ENCODE data around the gene EEF1A2. TPM values are rescaled to one million over a fixed set of nuclear protein-coding genes. Genes with fewer than 3 reads are reported as not detected.
A peak's percentile ranks its signal among the peaks of the same experiment; 100 is the strongest.

The EEF1A2 gene
- total and polyA plus RNA-seq, 5 donors from 2014 or later: 0.10 to 2.1 (median 0.33) TPM; not detected in 1

DNA sequence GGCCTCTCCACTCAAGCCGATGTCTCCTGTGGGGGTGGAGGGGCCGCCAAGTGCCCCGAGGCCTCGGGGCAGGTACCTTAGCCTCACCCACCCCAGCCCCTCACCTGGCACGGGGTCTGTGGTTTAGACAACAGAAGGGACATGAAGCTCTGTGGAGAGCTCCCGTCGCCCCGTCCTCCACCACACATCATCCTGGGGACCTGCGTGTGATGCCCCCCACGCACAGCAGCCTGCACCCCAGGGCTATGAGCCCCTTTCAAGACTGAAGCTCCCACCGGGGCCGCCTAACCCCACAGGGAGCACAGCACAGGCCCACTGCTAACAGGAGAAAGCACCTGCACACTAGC lies 34.6 kb downstream of the EEF1A2 start:
- no peaks in the 10 kb centered on the region for H3K4me1 Mint-ChIP-seq
- Histone ChIP-seq H3K4me3 (ENCODE audit: low read depth, low read length) (no peak overlapping the region), H3K27ac (ENCODE audit: insufficient read depth, low read length, poor library complexity, severe bottlenecking) (no peak overlapping the region), H3K36me3 (ENCODE audit: control insufficient read depth, insufficient read depth, low read length) (no peaks in the 10 kb centered on the region), H3K4me1 (ENCODE audit: control insufficient read depth, insufficient read depth, low read length, poor library complexity, severe bottlenecking) (no peaks in the 10 kb centered on the region), H3K9me3 (ENCODE audit: control insufficient read depth in 2 of 2, low read length in 2 of 2) (no peaks in the 10 kb centered on the region), H3K27me3 (ENCODE audit: control insufficient read depth, insufficient read depth, low read length) (no peaks in the 10 kb centered on the region)
- H3K27ac Mint-ChIP-seq: no peak overlapping the region
- DNase-seq: no peak
- H3K4me3 Mint-ChIP-seq: no peak overlapping the region
- no peaks in the 10 kb centered on the region for H3K9me3 Mint-ChIP-seq
- H3K36me3 Mint-ChIP-seq: no peaks in the 10 kb centered on the region
- H3K27me3 Mint-ChIP-seq: peaks cover 28% of the 10 kb centered on the region
- no peak for ATAC-seq (ENCODE audit: low read depth in 2 of 2)

DNA sequence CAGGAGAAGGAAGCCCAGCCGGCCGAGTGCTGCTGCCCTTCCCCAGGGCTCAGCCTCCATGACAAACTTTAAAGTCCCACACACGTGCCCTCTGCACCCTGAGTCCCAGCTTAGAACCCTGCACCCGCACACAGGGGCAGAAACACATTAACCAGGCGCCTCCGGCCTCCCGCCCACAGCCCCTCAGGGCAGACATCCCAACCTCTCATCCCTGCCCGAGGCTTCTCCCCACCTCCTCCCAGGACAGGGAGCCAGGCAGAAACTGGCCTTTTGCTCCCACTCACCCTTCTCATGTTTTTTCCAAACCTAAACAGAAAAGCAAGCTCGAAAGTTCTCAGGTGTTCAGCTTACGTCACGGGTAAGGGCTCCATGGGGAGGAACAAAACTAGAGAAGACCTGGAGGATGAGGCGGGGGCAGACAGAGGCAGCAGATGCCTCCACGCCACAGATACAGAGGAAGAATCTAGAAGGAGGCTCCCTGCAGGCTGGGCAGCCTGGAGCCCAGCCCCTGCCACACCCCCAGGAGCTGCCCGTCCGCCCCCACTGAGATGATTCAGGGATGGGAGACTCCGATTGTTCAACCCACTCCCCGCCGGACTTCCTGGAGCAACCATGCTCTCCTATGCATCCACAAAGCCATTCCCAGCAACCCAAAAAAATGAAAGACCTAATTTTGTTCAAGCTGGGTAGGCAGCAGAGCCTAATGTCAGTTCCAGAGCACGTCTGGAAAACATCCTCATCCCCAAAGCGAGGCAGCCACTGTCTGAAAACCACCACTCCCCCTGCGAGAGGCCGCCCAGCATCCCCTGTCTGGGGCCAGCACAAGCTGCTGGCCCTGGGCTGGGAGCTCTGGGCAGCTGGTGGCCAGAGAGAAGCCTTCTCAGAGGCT lies 35.2 kb downstream of the EEF1A2 start:
- H3K27me3 ChIP-seq (ENCODE audit: control insufficient read depth, insufficient read depth, low read length): no peaks in the 10 kb centered on the region
- Mint-ChIP-seq H3K27ac (no peak overlapping the region), H3K4me1 (no peaks in the 10 kb centered on the region), H3K27me3 (peaks cover 28% of the 10 kb centered on the region), H3K4me3 (no peak overlapping the region), H3K9me3 (peaks cover 0 to 2% (median 0%) of the 10 kb centered on the region in 7 donors), H3K36me3 (no peaks in the 10 kb centered on the region)
- H3K4me1 ChIP-seq (ENCODE audit: control insufficient read depth, insufficient read depth, low read length, poor library complexity, severe bottlenecking): no peaks in the 10 kb centered on the region
- H3K4me3 ChIP-seq (ENCODE audit: low read depth, low read length): no peak overlapping the region
- H3K36me3 ChIP-seq (ENCODE audit: control insufficient read depth, insufficient read depth, low read length): no peaks in the 10 kb centered on the region
- no peak overlapping the region for H3K27ac ChIP-seq (ENCODE audit: insufficient read depth, low read length, poor library complexity, severe bottlenecking)
- no peak for DNase-seq
- no peaks in the 10 kb centered on the region for H3K9me3 ChIP-seq (ENCODE audit: control insufficient read depth in 2 of 2, low read length in 2 of 2)
- ATAC-seq (ENCODE audit: low read depth in 2 of 2): no peak

DNA sequence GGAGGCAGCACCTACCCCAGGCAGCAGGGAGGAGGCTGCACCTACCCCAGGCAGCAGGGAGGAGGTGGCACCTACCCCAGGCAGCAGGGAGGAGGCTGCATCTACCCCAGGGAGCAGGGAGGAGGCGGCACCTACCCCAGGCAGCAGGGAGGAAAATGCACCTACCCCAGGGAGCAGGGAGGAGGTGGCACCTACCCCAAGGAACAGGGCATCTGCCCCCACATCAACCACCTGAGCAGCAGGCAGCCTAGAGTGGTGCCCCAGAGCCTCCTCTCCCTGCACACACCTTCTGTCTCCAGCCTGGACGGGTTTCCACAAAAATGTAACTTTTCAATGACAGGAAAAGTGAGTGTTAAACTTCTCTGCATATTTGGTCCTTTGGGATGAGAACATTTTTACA lies 36.6 kb downstream of the EEF1A2 start:
- H3K27me3 Mint-ChIP-seq: peaks cover 22% of the 10 kb centered on the region

DNA sequence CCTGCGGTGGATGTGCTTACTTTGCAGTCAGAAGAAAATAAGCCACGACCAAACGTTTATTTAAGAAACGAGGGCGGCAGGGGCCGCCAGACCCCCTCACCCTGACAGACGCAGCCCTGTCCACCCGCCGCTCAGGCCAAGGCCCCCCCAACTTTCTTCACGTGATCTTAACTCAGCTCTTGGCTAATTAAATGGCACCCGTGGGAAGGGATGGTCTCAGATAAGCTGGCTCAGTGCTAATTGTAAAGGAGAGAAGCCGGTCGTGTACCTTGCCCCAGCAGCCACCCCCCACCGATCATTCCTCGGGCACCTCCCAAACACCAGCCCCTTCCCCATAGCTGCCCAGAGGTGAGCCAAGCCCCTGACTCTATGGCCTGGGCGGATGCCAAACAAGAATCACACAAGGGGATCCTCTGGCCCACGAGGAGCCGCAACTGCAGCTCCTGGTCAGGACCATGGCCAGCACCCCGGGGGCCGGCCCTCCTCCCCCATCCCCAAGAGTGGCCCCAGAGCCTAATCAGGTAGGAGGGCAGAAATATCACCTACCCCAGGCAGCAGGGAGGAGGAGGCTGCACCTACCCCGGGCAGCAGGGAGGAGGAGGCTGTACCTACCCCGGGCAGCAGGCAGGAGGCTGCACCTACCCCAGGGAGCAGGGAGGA lies 37.6 kb downstream of the EEF1A2 start:
- H3K27me3 ChIP-seq (ENCODE audit: control insufficient read depth, insufficient read depth, low read length): no peaks in the 10 kb centered on the region
- no peak overlapping the region for H3K4me3 ChIP-seq (ENCODE audit: low read depth, low read length)
- DNase-seq: no peak
- no peaks in the 10 kb centered on the region for H3K36me3 ChIP-seq (ENCODE audit: control insufficient read depth, insufficient read depth, low read length)
- H3K4me1 ChIP-seq (ENCODE audit: control insufficient read depth, insufficient read depth, low read length, poor library complexity, severe bottlenecking): peaks cover 5% of the 10 kb centered on the region
- no peak overlapping the region for H3K4me3 Mint-ChIP-seq
- ATAC-seq (ENCODE audit: low read depth in 2 of 2): no peak
- H3K27ac ChIP-seq (ENCODE audit: insufficient read depth, low read length, poor library complexity, severe bottlenecking): no peak overlapping the region
- peaks cover 0 to 2% (median 0%) of the 10 kb centered on the region in 7 donors for H3K9me3 Mint-ChIP-seq
- H3K4me1 Mint-ChIP-seq: no peaks in the 10 kb centered on the region
- no peaks in the 10 kb centered on the region for H3K36me3 Mint-ChIP-seq
- H3K27ac Mint-ChIP-seq: no peak overlapping the region
- H3K9me3 ChIP-seq (ENCODE audit: control insufficient read depth in 2 of 2, low read length in 2 of 2): no peaks in the 10 kb centered on the region
- peaks cover 20% of the 10 kb centered on the region for H3K27me3 Mint-ChIP-seq

More for the DNA sequence above, 36.6 kb downstream of the EEF1A2 start:
- no peaks in the 10 kb centered on the region for H3K4me1 Mint-ChIP-seq
- no peak overlapping the region for H3K27ac Mint-ChIP-seq
- Histone ChIP-seq H3K4me1 (ENCODE audit: control insufficient read depth, insufficient read depth, low read length, poor library complexity, severe bottlenecking) (peaks cover 5% of the 10 kb centered on the region), H3K4me3 (ENCODE audit: low read depth, low read length) (no peak overlapping the region), H3K9me3 (ENCODE audit: control insufficient read depth in 2 of 2, low read length in 2 of 2) (no peaks in the 10 kb centered on the region), H3K27me3 (ENCODE audit: control insufficient read depth, insufficient read depth, low read length) (no peaks in the 10 kb centered on the region), H3K36me3 (ENCODE audit: control insufficient read depth, insufficient read depth, low read length) (no peaks in the 10 kb centered on the region), H3K27ac (ENCODE audit: insufficient read depth, low read length, poor library complexity, severe bottlenecking) (no peak overlapping the region)
- no peaks in the 10 kb centered on the region for H3K36me3 Mint-ChIP-seq
- ATAC-seq (ENCODE audit: low read depth in 2 of 2) (no peak), DNase-seq (no peak)
- H3K4me3 Mint-ChIP-seq: no peak overlapping the region
- H3K9me3 Mint-ChIP-seq: peaks cover 0 to 2% (median 0%) of the 10 kb centered on the region in 7 donors

DNA sequence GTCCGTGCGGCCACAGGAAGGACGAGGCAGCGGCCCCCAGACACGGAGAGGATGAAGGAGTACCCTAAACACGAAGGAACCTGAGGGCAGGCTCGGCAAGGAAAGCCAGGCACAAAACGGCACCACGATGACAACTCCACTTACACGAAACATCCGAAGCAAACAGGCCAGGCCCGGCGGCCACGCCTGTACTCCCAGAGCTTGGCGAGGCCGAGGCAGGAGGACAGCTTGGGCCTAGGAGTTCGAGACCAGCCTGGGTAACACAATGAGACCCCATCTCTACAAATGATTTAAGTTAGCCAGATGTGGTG lies 39.9 kb downstream of the EEF1A2 start:
- H3K27ac Mint-ChIP-seq: no peak overlapping the region
- peaks cover 0 to 2% (median 0%) of the 10 kb centered on the region in 4 donors for H3K4me1 Mint-ChIP-seq
- peaks cover 0 to 2% (median 0%) of the 10 kb centered on the region in 7 donors for H3K9me3 Mint-ChIP-seq
- DNase-seq (no peak), ATAC-seq (ENCODE audit: low read depth in 2 of 2) (no peak)
- H3K36me3 Mint-ChIP-seq: no peaks in the 10 kb centered on the region
- no peaks in the 10 kb centered on the region for H3K9me3 ChIP-seq (ENCODE audit: control insufficient read depth in 2 of 2, low read length in 2 of 2)
- no peaks in the 10 kb centered on the region for H3K36me3 ChIP-seq (ENCODE audit: control insufficient read depth, insufficient read depth, low read length)
- no peaks in the 10 kb centered on the region for H3K27me3 ChIP-seq (ENCODE audit: control insufficient read depth, insufficient read depth, low read length)
- peaks cover 16% of the 10 kb centered on the region for H3K27me3 Mint-ChIP-seq
- H3K4me3 Mint-ChIP-seq: peak overlapping the region in 1 of 4 donors; percentile 2
- H3K27ac ChIP-seq (ENCODE audit: insufficient read depth, low read length, poor library complexity, severe bottlenecking): no peak overlapping the region
- H3K4me1 ChIP-seq (ENCODE audit: control insufficient read depth, insufficient read depth, low read length, poor library complexity, severe bottlenecking): peaks cover 9% of the 10 kb centered on the region
- no peak overlapping the region for H3K4me3 ChIP-seq (ENCODE audit: low read depth, low read length)

DNA sequence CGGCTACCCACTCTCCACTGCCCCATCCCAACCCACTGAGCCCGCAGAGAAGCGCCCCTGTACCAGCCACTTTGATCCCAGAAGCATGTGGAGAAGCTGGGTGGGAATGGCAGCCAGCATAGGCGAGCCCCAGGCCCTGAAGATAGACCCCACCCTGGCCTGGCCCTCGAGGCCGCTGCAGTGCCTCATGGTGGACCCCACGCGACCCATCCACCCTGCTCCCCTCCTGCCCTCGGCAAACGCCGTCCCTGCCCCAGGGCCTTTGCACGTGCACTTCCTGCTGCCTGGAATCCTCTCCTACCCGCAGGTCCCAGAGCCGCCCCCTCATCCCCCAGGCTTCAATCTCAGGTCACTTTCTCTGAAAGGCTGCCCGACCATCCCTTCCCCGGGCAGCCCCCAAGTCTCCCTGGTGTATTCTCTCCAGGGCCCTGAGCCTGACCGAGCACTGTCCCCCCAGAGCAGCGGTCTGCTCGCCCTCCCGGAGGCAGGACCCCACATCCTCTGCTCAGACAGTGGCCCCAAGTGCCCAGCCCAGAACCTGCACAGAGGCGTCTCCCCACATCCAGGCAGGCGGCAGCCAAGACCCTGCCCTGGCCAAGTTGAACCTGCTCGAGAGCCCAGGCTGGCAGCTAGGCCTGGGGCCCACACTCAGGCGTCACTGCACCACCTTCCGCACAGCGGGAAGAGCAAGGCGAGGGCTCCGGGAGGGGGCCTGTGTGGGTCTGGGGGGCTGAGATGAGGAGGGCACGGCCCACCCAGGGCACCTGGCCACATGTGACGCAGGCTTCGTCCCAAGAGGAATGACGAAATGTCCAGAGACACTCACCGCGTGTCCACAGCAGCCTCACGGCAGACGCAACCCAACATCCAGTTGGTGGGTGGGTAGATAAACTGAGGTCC lies 40.5 kb downstream of the EEF1A2 start:
- Histone ChIP-seq H3K9me3 (ENCODE audit: control insufficient read depth in 2 of 2, low read length in 2 of 2) (no peaks in the 10 kb centered on the region), H3K4me1 (ENCODE audit: control insufficient read depth, insufficient read depth, low read length, poor library complexity, severe bottlenecking) (peaks cover 12% of the 10 kb centered on the region), H3K36me3 (ENCODE audit: control insufficient read depth, insufficient read depth, low read length) (no peaks in the 10 kb centered on the region), H3K27ac (ENCODE audit: insufficient read depth, low read length, poor library complexity, severe bottlenecking) (no peak overlapping the region), H3K4me3 (ENCODE audit: low read depth, low read length) (no peak overlapping the region), H3K27me3 (ENCODE audit: control insufficient read depth, insufficient read depth, low read length) (no peaks in the 10 kb centered on the region)
- H3K9me3 Mint-ChIP-seq: peaks cover 0 to 2% (median 0%) of the 10 kb centered on the region in 7 donors
- DNase-seq (no peak), ATAC-seq (ENCODE audit: low read depth in 2 of 2) (no peak)
- peaks cover 0 to 3% (median 0%) of the 10 kb centered on the region in 4 donors for H3K4me1 Mint-ChIP-seq
- peaks cover 15% of the 10 kb centered on the region for H3K27me3 Mint-ChIP-seq
- H3K27ac Mint-ChIP-seq: no peak overlapping the region
- H3K4me3 Mint-ChIP-seq: peak overlapping the region in 1 of 4 donors; percentile 2
- no peaks in the 10 kb centered on the region for H3K36me3 Mint-ChIP-seq

DNA sequence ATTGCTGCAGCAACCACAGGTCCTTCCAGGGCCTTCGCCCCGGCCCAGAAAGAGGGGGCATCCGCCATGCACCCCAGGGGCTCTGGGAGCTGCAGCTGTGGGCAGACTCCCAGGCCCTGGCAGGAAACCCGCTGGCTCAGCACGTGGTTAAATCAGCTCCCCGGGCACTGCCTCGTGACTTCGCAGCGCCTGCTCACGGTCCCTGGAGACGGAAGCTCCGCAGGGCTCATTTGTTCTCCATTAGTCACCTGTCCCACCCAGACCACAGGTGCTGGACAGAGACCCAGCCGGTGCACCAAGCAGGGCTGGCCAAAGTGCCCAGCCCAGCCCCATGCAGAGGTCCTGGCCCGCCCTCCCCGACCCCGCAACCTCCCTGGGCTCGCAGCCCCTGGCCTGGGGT lies 41.1 kb downstream of the EEF1A2 start:
- DNase-seq (no peak), ATAC-seq (ENCODE audit: low read depth in 2 of 2) (no peak)
- Histone ChIP-seq H3K36me3 (ENCODE audit: control insufficient read depth, insufficient read depth, low read length) (no peaks in the 10 kb centered on the region), H3K4me1 (ENCODE audit: control insufficient read depth, insufficient read depth, low read length, poor library complexity, severe bottlenecking) (peaks cover 12% of the 10 kb centered on the region), H3K27ac (ENCODE audit: insufficient read depth, low read length, poor library complexity, severe bottlenecking) (no peak overlapping the region), H3K27me3 (ENCODE audit: control insufficient read depth, insufficient read depth, low read length) (no peaks in the 10 kb centered on the region), H3K4me3 (ENCODE audit: low read depth, low read length) (no peak overlapping the region), H3K9me3 (ENCODE audit: control insufficient read depth in 2 of 2, low read length in 2 of 2) (no peaks in the 10 kb centered on the region)
- no peak overlapping the region for H3K27ac Mint-ChIP-seq
- H3K36me3 Mint-ChIP-seq: no peaks in the 10 kb centered on the region
- peaks cover 0 to 3% (median 0%) of the 10 kb centered on the region in 4 donors for H3K4me1 Mint-ChIP-seq
- H3K4me3 Mint-ChIP-seq: no peak overlapping the region
- peaks cover 0 to 2% (median 0%) of the 10 kb centered on the region in 7 donors for H3K9me3 Mint-ChIP-seq
- H3K27me3 Mint-ChIP-seq: peaks cover 9% of the 10 kb centered on the region

Data from CD4-positive, CD25-positive, alpha-beta regulatory T cell (primary cell).